Neural cell (in vitro differentiated cells): ENCODE data around the gene ADAMTS17. TPM values are rescaled to one million over a fixed set of nuclear protein-coding genes. Genes with fewer than 3 reads are reported as not detected.

ENCODE experiments used
- H2AFZ ChIP-seq: fragments of 200-600, 300-800 bp; sonication (generic), shearing (Covaris generic); 2 replicates; pipeline ENCODE4 v1.6.0; 2014; ENCODE audit warnings: low read depth, mild to moderate bottlenecking, antibody characterized with exemption, low read length, moderate library complexity
- H3F3A ChIP-seq: fragments of 200-600 bp; shearing (Covaris generic); 2 replicates; pipeline ENCODE4 v1.6.1; 2016; ENCODE audit warnings: mild to moderate bottlenecking, moderate library complexity, mixed read lengths, antibody characterized with exemption, low read length; ENCODE audit not compliant: insufficient read depth, poor library complexity, severe bottlenecking
- H3K27ac ChIP-seq: fragments of 200-600, 300-800 bp; sonication (generic), shearing (Covaris generic); 2 replicates; pipeline ENCODE4 v1.5.1; 2014; ENCODE audit warnings: mild to moderate bottlenecking, low read length, moderate library complexity
- H3K27me3 ChIP-seq: fragments of 300-800, 200-600 bp; sonication (generic), shearing (Covaris generic); 2 replicates; pipeline ENCODE4 v1.6.0; 2014; ENCODE audit warnings: mild to moderate bottlenecking, low read depth, low read length, moderate library complexity; ENCODE audit not compliant: insufficient read depth
- H3K36me3 ChIP-seq: fragments of 300-800, 200-600 bp; sonication (generic), shearing (Covaris generic); 2 replicates; pipeline ENCODE4 v1.5.1; 2014; ENCODE audit warnings: mild to moderate bottlenecking, antibody characterized with exemption, low read length, moderate library complexity; ENCODE audit not compliant: insufficient read depth
- H3K4me2 ChIP-seq: fragments of 300-800, 200-600 bp; sonication (generic), shearing (Covaris generic); 2 replicates; pipeline ENCODE4 v1.6.0; 2014; ENCODE audit warnings: mild to moderate bottlenecking, low read length
- H3K4me3 ChIP-seq: fragments of 300-800, 200-600 bp; sonication (generic), shearing (Covaris generic); 2 replicates; pipeline ENCODE4 v1.5.1; 2014; ENCODE audit warnings: mild to moderate bottlenecking, low read length, moderate library complexity
- H3K79me2 ChIP-seq: fragments of 200-600 bp; shearing (Covaris generic); replicated peaks from 2 replicates; pipeline ENCODE4 v1.6.0; 2014; ENCODE audit warnings: mild to moderate bottlenecking, low read length, moderate library complexity; ENCODE audit not compliant: insufficient read depth
- H3K9ac ChIP-seq: fragments of 300-800, 200-600 bp; sonication (generic), shearing (Covaris generic); 2 replicates; pipeline ENCODE4 v1.6.1; 2016; ENCODE audit warnings: mild to moderate bottlenecking, low read length, mixed read lengths
- H3K9me2 ChIP-seq: fragments of 200-600 bp; shearing (Covaris generic); 2 replicates; pipeline ENCODE4 v1.6.1; 2016; ENCODE audit warnings: mild to moderate bottlenecking, low read length, mixed read lengths; ENCODE audit not compliant: insufficient read depth
- H3K9me3 ChIP-seq: fragments of 200-600, 300-800 bp; sonication (generic), shearing (Covaris generic); 2 replicates; pipeline ENCODE4 v1.6.1; 2016; ENCODE audit warnings: mild to moderate bottlenecking, mixed run types, low read length, moderate library complexity, mixed read lengths
- H4K20me1 ChIP-seq: fragments of 200-600 bp; shearing (Covaris generic); 2 replicates; pipeline ENCODE4 v1.6.1; 2016; ENCODE audit warnings: mild to moderate bottlenecking, mixed run types; ENCODE audit not compliant: insufficient read depth
- CTCF ChIP-seq: fragments of 450-650 bp; IDR thresholded peaks from 2 replicates; pipeline ENCODE4 v1.5.1; 2014; ENCODE audit warnings: antibody characterized with exemption, mild to moderate bottlenecking, moderate library complexity; ENCODE audit not compliant: poor library complexity, severe bottlenecking
- EP300 ChIP-seq: fragments of 450-650 bp; conservative IDR thresholded peaks from 2 replicates; pipeline ENCODE4 v1.6.1; 2014; ENCODE audit warnings: antibody characterized with exemption, mild to moderate bottlenecking, moderate library complexity; ENCODE audit not compliant: poor library complexity, severe bottlenecking
- MXI1 ChIP-seq: fragments of 450-650 bp; conservative IDR thresholded peaks from 2 replicates; pipeline ENCODE4 v1.6.1; 2014; ENCODE audit warnings: antibody characterized with exemption, mild to moderate bottlenecking; ENCODE audit not compliant: poor library complexity, severe bottlenecking
- POLR2AphosphoS5 ChIP-seq: IDR thresholded peaks from 2 replicates; pipeline ENCODE4 v1.6.1; 2012
- REST ChIP-seq: IDR thresholded peaks from 2 replicates; pipeline ENCODE4 v1.6.1; 2012; ENCODE audit warnings: borderline replicate concordance
- SMC3 ChIP-seq: fragments of 450-650 bp; conservative IDR thresholded peaks from 2 replicates; pipeline ENCODE4 v1.6.1; 2014; ENCODE audit warnings: antibody characterized with exemption, mild to moderate bottlenecking, moderate library complexity; ENCODE audit not compliant: poor library complexity
- TAF1 ChIP-seq: IDR thresholded peaks from 2 replicates; pipeline ENCODE4 v1.6.1; 2012; ENCODE audit warnings: low read depth
- polyA plus RNA-seq: library from polyadenylated mRNA; depleted of rRNA; stranded (reverse); fragments of >200 nt; gene quantifications from 2 replicates; pipeline ENCODE4 v1.2.3, GENCODE V29; 2014

ADAMTS17 gene
- polyA plus RNA-seq, 1 donor from 2014 or later = 0.04 TPM

GRCh38 chr15:100097342-100098127 is 244.2 kb downstream of the ADAMTS17 start:
- H3K27me3 ChIP-seq = no peaks in the 10 kb centered on the region
- H3F3A ChIP-seq = no peaks in the 10 kb centered on the region
- H3K4me2 ChIP-seq = no peak overlapping the region
- no peak overlapping the region for H3K9ac ChIP-seq
- no peak overlapping the region for H3K4me3 ChIP-seq
- H3K36me3 ChIP-seq = no peaks in the 10 kb centered on the region
- no peaks in the 10 kb centered on the region for H3K9me3 ChIP-seq
- no peaks in the 10 kb centered on the region for H4K20me1 ChIP-seq
- no peak overlapping the region for H3K27ac ChIP-seq
- TF ChIP-seq REST (no peak), TAF1 (no peak), SMC3 (no peak)
- H3K79me2 ChIP-seq = no peaks in the 10 kb centered on the region
- H3K9me2 ChIP-seq = no peaks in the 10 kb centered on the region
- no peak overlapping the region for H2AFZ ChIP-seq

GRCh38 chr15:100096700-100097099 is 245.1 kb downstream of the ADAMTS17 start:
- no peaks in the 10 kb centered on the region for H3K9me2 ChIP-seq
- no peaks in the 10 kb centered on the region for H3K9me3 ChIP-seq
- no peaks in the 10 kb centered on the region for H3K27me3 ChIP-seq
- no peak overlapping the region for H2AFZ ChIP-seq
- no peak overlapping the region for H3K4me3 ChIP-seq
- no peak for TF ChIP-seq REST
- TF ChIP-seq CTCF = no peak
- no peak for TF ChIP-seq POLR2AphosphoS5
- TF ChIP-seq EP300 = no peak
- no peak for TF ChIP-seq SMC3
- no peak for TF ChIP-seq MXI1
- H3K79me2 ChIP-seq = no peaks in the 10 kb centered on the region
- H3K4me2 ChIP-seq = no peak overlapping the region
- H3K27ac ChIP-seq = no peak overlapping the region
- no peak overlapping the region for H3K9ac ChIP-seq
- H3F3A ChIP-seq = no peaks in the 10 kb centered on the region
- no peaks in the 10 kb centered on the region for H3K36me3 ChIP-seq
- no peaks in the 10 kb centered on the region for H4K20me1 ChIP-seq
